GM21576 (cell line): ENCODE measurements around the gene APBA2.

ENCODE experiments used
- ATAC-seq: cut with Tn5 transposase; IDR thresholded peaks from one replicate; pipeline ENCODE4 v1.9.1; 2021; ENCODE audit warnings: mild to moderate bottlenecking, moderate library complexity; ENCODE audit not compliant: unreplicated experiment

The APBA2 gene

GRCh38 chr15:28980709-28981350 is 95.1 kb downstream of the APBA2 start:
- ATAC-seq, result no peak

GRCh38 chr15:28981351-28981720 is 95.6 kb downstream of the APBA2 start:
- ATAC-seq, result no peak

DNA sequence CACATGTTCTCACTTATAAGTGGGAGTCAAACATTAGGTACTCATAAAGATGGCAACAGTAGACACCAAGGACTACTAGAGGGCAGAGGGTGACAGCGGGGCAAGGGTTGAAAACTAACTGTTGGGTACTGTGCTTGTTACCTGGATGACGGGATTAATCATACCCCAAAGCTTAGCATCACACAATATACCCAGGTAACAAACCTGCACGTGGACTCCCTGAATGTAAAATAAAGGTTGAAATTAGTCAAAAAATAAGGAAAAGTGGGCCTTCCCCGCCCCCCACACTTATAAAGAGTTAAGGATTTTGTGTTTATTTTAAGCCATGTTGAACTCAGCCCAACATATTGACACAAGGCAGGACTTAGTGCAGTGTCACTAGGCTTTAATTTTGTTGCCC is 96.1 kb downstream of the APBA2 start:
- no peak for ATAC-seq

DNA sequence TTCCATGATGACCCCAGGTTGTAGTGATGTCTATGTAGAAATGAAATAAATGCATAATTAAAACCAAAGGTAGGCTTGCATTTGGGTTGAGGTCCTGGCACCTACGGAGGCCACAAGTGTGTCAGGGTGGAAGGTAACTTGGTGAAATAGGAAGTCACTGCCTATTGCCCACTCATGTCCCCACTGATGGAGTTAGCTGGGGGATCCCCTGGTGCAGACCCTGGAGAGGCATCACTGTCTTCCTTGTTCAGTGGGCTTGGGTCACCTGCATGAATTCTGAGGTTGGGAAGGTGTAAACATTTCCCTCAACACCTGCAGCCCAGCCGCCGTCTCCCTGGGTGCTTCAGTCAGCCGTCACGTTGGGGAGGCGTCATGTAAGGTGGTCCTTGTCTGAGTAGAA is 97.1 kb downstream of the APBA2 start:
- no peak for ATAC-seq

- no peak for ATAC-seq
These were observed 97.9 kb downstream of the APBA2 start for GRCh38 chr15:28983432-28984311.

DNA sequence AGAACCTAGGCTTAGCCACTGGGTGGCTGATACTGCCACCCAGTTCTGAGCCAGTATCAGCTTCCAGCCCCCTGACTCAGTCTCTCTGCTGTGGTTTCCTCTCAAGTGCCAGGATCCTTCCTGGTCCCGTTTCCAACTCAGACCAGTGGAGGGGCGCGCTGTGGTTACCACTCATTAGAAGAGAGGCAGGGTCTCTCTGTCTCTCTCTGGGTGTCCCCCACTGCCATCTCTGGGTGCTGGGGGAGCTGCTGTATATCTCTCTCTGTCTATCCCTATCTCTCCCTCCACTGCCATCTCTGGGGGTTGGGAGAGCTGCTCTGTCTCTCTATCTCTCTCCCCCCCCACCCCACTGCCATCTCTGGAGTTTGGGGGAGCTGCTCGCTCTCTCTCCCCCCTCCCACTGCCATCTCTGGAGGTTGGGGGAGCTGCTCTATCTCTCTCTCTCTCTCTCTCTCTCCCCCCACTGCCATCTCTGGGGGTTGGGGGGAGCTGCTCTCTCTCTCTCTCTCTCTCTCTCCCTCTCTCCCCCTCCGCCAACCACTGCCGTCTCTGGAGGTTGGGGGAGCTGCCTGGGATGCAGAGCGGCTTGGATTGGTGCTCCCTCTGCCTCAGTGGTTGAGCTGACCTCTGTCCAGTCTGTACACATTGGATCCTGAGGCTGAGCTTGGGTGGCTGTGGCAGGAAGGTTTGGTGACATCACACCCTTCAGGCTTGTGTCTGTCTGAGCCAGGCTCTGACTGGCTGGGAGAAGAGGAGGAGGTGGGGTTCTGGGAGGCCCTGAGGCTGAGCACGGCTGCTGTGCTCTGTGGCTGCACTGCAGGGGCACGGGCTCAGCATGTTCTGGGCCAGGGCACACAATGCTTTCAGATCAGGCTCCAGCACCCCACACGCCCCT is 98.9 kb downstream of the APBA2 start:
- no peak for ATAC-seq

DNA sequence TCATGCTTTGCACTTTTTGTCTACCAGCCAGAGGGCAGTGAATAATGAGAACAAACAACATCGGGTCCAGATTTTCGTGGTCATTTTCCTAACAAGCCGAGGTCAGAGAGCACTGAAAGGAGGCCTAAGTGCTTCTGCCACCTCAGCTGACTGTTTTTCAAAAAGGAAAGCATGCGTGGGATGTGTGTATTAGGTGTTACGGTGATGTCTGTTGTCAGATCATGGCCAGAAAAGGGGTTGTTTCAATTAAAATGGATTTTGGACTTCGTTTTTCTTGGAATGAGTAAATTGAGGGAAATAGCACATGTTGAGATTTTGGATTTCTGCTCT is 99.5 kb downstream of the APBA2 start:
- ATAC-seq, result no peak

DNA sequence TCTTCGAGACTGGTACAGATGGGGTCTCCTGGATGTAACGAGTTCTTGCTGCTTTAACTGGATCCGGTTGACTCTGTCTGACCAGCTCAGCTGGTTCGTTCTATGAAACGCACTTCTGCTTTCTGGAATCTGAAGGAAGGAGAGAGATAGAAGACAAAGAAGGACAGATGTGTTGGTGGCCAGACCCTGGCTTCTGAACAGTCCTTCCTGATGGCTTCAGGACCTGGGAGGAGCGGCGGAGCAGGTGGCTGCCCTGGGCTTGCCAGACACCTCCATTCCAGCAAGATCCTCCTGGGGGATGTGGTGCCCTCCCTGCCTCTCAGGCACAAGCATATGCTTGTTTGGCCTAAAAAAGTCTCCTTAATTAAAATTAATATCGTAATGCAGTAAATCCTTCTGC is 99.9 kb downstream of the APBA2 start:
- no peak for ATAC-seq

DNA sequence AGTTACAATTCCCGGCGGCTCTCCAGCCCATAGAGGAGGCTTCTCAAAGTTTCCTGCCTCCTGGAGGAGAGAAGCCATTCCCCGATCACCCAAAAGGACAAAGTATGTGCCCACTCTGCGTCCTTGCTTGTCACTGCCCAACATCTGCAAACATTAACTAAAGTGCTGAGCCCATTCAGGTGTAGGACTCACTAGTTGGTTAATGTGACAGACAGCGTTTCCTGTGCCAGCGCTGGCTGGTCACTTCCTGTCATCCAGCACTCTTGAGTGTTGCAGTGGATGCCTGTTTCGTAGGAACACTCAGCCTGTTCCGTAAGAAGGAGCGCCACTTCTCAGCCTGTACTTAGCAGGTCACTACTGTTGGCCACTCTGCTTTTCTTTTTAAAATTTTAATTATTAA is 100.3 kb downstream of the APBA2 start:
- ATAC-seq, result no peak

DNA sequence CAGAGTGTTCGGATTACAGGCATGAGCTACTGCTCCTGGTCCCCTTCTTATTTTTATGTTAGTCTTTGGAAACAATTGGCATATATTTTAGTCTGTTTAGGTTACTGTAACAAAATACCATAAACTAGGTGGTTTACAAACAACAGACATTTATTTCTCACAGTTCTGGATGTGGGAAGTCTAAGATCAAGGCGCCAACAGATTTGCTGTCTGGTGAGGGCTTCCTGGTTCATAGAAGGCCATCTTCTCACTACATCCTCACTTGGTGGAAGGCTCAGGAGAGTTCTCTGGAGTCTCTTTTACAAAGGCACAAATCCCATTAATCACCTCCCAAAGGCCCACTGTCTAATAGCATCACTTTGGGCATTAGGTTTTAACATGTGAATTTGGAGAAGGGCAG is 101.0 kb downstream of the APBA2 start:
- ATAC-seq, result no peak

GRCh38 chr15:28987337-28987736 is 101.6 kb downstream of the APBA2 start:
- ATAC-seq, result no peak

GRCh38 chr15:28989239-28989830 is 103.6 kb downstream of the APBA2 start:
- no peak for ATAC-seq

DNA sequence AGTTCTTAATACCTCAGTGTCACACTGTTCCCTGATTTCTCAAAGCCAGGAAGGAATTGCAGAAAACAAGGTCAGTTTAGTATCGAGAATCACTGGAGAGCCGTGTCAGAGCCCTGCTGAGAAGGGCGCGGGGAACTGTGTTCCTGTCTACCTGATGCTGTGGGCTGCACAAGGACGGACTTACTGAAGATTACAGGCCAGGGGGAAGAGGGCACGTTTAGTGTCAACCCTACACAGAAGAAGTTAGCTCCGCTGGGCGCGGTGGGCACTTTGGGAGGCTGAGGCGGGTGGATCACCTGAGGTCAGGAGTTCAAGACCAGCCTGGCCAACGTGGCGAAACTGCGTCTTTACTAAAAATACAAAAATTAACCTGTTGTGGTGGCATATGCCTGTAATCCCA is 104.1 kb downstream of the APBA2 start:
- no peak for ATAC-seq

DNA sequence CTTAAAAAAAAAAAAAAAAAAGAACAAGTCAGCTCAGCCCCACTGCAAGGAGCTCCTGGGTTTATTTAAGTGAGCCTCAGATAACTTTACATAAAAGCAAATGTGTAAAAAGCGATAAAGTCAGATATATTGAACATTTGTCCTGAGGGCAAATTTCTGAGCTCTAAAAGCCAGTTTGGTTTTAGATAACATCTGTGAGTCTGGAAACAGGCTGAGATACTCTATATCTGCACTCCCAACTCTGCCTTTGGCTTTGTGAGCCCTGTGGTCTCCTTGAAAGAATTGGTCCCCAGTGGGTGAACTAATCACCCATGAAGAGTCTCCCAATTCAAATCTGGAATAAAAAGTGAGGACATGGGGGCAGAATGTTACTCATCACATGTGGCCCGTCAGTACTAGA is 104.6 kb downstream of the APBA2 start:
- no peak for ATAC-seq

DNA sequence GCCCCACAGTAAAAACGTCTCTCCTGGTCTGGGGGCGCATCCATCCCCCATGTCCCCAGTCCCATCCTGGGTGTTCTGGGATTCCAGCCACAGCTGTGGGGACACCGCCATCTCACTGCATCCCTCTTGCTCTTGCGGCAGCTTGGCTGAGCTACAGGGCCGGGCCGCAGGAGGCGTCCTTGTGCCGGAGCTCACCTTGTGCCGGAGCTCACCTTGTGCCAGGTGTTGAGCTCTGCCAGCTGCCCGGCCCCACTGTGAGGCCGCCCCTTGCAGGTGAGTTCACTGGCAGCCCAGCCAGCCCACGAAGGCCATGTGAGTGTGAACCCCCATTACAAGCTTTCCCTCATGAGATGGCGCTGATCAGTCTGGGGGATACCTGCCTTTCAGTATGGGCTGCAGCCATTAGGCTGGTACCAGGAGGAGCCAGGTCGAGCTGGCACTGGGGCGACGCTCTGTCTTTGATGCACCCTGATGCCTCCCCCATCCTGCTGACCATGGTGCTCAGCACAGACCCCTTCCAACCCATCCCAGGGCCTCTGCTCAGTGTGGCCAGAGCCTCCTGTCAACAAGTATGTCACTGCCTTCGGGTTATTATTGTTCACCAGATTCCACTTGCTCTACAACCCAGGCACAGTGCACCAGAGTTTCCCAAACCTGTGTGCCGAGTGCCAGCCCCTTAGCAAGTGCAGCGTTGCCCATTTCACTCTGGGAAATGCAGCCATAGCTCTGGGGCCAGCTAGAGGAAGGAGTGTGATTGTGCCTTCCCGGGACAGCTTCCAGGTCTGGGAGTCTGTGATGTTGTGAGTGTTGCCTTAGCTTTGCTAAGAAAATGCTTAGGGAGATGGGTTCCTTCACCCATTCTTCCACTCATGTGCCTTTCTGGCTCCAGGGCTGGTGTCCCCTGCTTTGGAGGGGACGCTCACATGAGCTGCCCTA is 105.7 kb downstream of the APBA2 start:
- ATAC-seq, result no peak

DNA sequence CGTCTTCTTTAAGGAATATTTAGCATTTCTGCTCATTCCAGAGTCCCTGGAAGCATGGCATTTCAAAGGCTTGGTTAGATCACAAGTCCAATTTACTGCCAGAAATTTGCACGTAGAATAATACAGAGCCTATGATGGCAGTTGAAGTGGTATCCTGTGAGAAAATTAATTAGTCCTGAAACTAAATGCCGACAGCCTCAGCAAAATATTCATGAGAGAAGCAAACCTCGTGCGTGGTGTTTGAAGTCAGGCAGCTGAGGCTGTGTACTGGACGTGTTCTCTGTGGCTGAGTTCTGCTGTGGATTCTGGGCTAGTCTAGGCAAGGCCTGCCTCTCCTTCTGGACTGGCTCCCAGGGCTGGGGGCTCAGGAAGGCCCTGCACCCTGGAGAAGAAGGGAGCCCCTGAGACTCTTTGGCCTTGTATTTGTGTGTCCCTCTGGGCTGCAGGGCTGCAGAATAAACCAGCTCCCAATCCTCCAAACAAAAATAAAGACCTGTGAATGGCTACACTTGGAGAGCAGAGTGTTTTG is 106.6 kb downstream of the APBA2 start:
- ATAC-seq, result no peak

- ATAC-seq, result no peak
These were observed 107.4 kb downstream of the APBA2 start for GRCh38 chr15:28993051-28993719.

DNA sequence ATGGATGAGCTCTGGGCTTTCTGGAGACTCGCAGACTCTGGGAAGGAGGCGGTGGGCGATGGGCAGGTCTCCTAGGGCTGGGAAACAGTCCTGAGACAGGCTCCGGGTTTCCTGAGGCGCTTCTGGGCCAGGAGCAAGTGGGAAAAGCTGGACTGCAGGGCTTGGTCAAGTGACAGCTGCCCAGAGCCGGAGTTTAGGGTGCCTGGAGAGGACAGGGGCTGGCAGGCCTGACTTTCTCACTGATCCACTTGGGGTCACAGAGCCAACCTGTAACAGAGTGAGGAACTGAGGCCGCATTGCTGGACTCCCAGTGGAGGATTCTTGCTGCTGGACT is 107.9 kb downstream of the APBA2 start:
- ATAC-seq, result no peak

DNA sequence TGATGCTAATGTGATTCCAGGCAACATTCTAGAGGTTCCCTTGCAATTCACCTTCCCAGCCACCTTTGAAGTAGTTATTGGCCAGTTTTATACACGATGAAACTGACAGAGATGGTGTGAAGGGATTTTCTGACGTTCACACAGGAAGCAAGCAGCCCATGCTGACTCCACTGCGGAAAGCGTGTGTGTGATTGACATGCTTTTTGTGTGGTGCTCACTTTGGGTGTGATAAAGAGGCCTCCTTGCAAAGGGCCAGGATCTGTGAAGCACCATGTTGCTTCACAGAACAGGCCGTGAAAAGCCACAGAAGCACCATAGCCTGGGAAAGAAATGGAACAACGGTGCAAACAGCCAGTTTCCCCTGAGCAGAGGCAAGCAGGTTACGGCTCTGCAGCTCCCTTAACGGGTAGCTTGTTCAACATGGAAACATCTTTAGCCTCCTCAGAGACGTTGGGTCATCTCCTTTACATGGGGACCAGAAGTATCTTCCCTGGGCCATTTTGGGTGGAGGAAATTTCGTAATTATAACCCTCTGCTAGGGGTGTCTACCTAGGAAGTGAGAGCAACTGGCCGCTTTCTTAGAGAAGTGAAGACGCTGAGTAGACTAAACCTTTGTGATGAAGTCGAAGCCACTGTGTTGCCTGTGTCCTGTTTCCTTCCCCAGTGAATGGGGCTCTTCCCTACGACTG is 108.5 kb downstream of the APBA2 start:
- no peak for ATAC-seq
